C4-2B (cell line): ENCODE data around the gene LRRC8B.

ENCODE experiments used
- ZFX ChIP-seq: fragments of 450-650 bp; IDR thresholded peaks from 2 replicates; pipeline ENCODE4 v1.6.1; 2017
- TF ChIP-seq, protein P1 (sequence below): fragments of 450-650 bp; conservative IDR thresholded peaks from 2 replicates; pipeline ENCODE4 v1.5.1; 2017; ENCODE audit warnings: mild to moderate bottlenecking

DNA sequence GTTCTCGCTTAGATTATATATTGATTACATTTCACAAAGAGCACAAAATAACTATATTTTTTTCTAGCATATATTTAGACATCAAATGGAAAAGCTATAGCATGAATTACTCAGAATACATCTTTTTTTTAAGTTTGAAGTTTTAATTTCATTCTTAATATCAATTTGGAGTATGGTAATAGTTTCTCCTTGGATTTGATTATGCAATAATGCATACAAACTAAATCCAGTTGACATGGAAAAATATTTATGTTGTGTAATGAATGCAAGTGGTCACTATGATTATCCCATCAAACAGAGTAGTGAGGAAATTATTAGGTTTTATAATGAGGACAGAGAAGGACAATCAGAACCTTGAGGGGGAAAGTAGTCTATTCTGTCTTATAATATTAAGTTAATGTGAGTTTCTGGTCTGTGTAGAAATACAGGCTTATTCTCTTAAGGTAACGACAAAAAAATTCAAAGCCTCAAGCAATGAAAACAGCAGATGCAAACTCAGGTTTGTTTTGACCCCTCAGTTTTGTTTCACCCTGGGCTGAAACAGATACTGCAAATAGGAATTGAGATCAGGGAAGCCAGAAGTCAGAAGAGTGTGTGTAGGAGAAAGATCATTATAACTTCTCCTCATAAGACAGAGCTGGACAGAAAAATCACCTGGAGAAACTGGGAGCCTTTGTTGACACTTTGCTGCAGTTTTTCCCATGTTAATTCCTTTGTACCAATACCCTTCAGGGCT is 23.7 kb downstream of the LRRC8B start:
- TF ChIP-seq, protein P1, sequence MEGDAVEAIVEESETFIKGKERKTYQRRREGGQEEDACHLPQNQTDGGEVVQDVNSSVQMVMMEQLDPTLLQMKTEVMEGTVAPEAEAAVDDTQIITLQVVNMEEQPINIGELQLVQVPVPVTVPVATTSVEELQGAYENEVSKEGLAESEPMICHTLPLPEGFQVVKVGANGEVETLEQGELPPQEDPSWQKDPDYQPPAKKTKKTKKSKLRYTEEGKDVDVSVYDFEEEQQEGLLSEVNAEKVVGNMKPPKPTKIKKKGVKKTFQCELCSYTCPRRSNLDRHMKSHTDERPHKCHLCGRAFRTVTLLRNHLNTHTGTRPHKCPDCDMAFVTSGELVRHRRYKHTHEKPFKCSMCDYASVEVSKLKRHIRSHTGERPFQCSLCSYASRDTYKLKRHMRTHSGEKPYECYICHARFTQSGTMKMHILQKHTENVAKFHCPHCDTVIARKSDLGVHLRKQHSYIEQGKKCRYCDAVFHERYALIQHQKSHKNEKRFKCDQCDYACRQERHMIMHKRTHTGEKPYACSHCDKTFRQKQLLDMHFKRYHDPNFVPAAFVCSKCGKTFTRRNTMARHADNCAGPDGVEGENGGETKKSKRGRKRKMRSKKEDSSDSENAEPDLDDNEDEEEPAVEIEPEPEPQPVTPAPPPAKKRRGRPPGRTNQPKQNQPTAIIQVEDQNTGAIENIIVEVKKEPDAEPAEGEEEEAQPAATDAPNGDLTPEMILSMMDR, result no peak
- no peak for TF ChIP-seq ZFX
